GM19438 (cell line): ENCODE data around the gene DOCK2.
"Not testable (repeated sequence)": the region's sequence is repeated elsewhere in the genome, so short reads cannot be mapped to it uniquely, and the experiment has no call there.

Experiments
- ATAC-seq: cut with Tn5 transposase; IDR thresholded peaks from one replicate; pipeline ENCODE4 v1.9.1; 2021; ENCODE audit warnings: low read depth; ENCODE audit not compliant: unreplicated experiment

The DOCK2 gene

GRCh38 chr5:169748174-169748573, 111.1 kb downstream of the DOCK2 start:
- ATAC-seq, result no peak

DNA sequence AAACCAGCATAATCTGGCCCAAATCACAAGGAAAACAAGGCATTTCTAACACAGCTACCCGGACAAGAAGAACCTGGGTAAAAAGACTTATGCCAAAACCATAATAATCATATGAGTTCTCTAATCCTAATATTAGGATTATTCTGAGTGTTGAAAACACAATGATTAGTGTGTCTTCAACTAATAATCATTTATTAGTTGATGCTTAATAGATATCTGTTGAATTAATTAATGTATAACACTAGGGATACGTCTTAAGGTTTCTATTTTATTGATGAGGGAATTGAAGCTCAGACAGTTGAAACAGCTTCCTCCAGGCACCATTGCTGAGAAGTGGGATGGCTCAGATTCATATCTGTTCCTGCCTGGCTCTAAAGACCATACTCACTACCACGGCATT, 112.2 kb downstream of the DOCK2 start:
- no peak for ATAC-seq

GRCh38 chr5:169751490-169751889, 114.4 kb downstream of the DOCK2 start:
- ATAC-seq, result no peak

DNA sequence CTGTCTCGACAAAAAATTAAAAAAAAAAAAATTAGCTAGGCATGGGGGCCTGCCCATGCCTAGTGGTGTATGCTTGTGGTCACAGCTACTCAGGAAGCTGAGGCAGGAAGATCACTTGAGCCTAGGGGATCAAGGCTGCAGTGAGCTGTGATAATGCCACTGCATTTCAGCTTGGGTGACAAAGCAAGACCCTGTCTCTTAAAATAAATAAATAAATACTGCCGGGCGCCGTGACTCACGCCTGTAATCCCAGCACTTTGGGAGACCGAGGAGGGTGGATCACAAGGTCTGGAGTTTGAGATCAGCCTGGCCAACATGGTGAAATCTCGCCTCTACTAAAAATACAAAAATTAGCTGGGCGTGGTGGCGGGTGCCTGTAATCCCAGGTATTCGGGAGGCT, 115.5 kb downstream of the DOCK2 start:
- ATAC-seq, result not testable (repeated sequence)

DNA sequence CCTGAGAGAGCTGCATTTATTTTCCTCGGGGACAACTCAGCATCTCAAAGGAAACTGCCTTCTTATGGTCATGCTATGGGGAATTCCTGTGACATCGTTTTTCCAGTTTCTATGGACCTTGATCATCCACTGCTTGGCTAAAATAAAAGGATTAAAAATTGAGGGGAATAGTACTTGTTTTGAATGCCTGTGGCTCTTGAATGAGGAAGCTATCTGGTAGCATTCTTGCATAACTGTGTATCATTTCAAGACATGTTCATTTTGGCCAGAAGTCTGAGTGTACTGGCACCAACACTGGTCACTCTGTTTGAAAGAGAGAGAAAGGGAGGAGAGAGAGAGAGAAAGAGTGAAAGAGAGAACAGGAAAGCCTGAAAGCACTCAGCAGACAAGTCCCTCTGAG, 116.7 kb downstream of the DOCK2 start:
- ATAC-seq, result no peak

DNA sequence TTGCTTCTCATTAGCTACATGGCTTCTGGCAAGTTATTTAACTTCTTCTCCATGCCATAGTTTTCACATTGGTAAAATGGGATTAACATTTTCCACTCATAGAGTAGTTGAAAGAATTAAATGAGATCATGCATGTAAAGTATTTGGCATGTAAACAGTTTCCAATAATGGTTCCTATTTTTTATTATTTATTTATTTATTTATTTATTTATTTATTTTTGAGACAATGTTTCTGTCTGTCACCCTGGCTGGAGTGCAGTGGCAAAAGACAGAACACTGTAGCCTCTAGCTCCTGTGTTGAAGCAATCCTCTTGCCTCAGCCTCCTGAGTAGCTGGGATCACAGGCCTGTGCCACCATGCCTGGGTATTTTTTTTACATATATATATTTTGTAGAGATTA, 117.7 kb downstream of the DOCK2 start:
- no peak for ATAC-seq

- ATAC-seq, result no peak
Observed at GRCh38 chr5:169756071-169756765, 119.1 kb downstream of the DOCK2 start.

- ATAC-seq, result no peak
Observed at GRCh38 chr5:169757016-169757415, 119.9 kb downstream of the DOCK2 start.

GRCh38 chr5:169758886-169759285, 121.8 kb downstream of the DOCK2 start:
- ATAC-seq, result no peak

DNA sequence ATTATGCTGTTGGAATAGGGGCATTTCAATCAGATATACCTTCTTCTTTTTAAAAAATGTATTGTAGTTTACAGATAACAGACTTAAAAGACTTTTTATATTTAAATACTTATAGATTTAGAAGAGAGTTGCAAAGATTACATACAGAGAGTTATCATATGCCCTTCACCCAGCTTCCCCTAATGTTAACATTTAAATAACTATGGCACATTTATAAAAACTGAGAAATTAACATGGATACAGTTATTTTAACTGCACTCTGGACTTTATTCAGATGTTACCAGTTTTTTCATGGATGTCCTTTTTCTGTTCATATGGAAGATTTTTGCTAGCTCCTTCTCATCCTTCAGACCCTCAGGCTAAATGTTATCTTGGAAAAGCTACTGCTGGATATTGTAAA, 123.2 kb downstream of the DOCK2 start:
- ATAC-seq, result no peak

GRCh38 chr5:169762338-169763095, 125.4 kb downstream of the DOCK2 start:
- no peak for ATAC-seq

DNA sequence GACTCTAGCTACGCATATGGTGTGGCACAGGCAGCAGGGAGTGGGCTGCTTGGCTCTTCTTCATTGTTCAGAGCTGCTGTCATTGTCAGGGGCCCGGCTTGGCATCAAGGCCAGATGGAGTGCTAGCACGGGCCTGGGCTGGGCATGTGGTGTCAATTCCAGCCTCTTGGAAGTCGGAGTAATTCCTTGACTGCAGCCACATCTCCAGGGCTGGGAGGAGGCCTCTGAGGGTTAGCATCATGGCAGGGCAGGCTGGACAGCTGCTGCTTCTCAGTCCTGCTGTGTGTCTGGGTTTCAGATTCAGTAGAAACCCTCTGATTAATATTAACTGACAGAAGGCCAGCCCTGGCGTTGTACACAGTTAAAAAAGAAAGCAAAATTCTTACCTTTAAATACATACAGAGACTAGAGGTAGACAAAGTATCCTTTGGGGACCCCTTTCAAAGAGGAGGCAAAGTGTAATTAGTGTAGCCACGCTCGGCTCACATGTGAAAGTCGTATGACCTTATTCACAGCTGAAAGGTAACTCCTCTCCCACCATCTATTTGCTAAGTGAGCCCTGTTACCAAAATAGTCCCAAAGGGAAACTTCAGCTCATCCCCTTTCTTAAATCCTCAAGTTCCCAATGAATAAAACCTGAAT, 126.4 kb downstream of the DOCK2 start:
- peak; percentile 82 for ATAC-seq

DNA sequence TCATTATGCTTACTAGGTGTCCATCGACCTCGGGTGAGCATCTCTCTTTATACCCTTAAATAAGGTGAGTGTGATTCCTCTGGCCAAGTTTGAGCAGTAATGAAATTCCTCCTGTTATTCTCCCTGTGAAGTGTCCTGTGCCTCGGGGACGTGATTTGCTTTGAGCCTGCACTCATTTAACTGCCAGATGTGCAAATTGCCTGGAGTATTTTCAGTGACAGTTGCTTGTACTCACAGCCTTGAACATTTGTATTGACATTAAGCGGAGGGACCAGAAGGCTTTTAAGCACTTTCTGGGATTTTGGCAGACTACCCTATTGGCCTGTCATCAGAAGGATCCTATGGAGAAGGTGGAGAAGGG, 126.9 kb downstream of the DOCK2 start:
- ATAC-seq, result no peak

DNA sequence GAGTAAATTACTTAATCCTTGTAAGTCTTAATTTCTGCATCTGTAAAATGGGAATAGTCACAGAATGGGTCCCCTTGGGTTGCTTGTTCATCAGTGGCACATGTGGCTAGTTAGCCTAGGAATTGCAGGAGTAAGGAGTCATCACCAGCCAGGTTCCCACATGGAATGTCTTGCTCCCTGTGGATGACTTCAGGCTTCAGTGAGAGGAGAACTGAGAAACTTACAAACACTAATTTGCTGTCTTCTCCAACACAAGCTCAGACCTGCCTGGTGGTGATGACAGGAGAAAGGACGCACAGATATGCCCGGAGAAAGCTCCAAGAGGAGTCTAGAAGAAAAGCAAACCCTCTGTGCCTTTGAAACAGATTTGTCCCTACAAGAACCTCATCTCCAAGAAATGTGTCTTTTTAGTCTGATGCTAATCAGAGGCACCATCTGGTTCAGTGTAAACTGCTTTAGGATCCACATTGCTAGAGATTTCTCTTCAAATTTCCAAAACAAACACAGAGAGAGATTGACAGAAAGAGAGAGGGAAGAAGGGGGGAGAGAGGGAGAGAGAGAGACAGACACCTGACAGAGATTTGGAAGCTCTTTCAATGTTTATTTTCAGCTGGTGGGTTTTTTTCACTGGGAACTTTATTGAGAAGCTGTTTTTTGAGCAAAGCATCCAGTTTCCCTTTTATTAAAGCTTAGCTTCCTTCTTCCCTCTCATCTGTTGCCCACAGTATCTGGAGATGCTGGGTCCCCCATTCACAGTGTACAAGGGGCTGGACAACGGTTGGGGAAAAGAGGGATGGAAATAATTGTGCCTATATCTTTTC, 128.3 kb downstream of the DOCK2 start:
- ATAC-seq, result no peak

GRCh38 chr5:169766943-169767342, 129.9 kb downstream of the DOCK2 start:
- not testable (repeated sequence) for ATAC-seq

GRCh38 chr5:169767938-169768337, 130.9 kb downstream of the DOCK2 start:
- ATAC-seq, result no peak

- no peak for ATAC-seq
Observed at GRCh38 chr5:169768416-169768815, 131.3 kb downstream of the DOCK2 start.

GRCh38 chr5:169770109-169770508, 133.0 kb downstream of the DOCK2 start:
- ATAC-seq, result no peak

- no peak for ATAC-seq
Observed at GRCh38 chr5:169772256-169772655, 135.2 kb downstream of the DOCK2 start.

GRCh38 chr5:169772688-169773087, 135.6 kb downstream of the DOCK2 start:
- ATAC-seq, result no peak

DNA sequence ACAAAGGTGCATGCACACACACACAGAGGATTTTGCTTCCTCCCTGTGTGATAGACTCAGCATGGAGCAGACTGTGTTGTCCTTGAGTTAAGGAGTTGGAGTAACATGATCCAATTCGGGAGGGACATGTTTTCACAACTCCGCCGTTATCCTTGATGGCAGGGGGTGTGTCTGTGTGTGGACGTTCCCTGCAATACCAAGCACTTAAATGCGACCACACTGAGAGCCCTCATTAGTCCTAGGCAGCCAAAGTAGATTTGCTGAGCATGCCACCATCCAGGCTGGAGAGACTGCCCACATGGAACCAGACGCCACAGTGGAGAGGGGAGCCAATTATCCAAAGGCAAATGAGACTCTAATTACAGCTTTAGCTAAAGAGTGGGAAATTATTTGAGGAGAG, 140.1 kb downstream of the DOCK2 start:
- ATAC-seq, result no peak
